ENCODE results near the gene IFNW1.

GRCh38 chr9:21153336-21154017, 11.8 kb upstream of the IFNW1 start:
- TF ChIP-seq SPI1 (IDR thresholded peaks at IDR 0.05; ENCODE audit: borderline replicate concordance, low read depth) = no peak
- no peak for TF ChIP-seq CTCF (IDR thresholded peaks at IDR 0.05; ENCODE audit: insufficient read depth, low read length)

Measured in HL-60 (cell line).